Aorta (tissue), 5 donors: ENCODE results near the gene BEND5. TPM values are rescaled to one million over a fixed set of nuclear protein-coding genes. Genes with fewer than 3 reads are reported as not detected.

Source experiments
- ATAC-seq: fragments of 200-7000 bp; cut with Tn5 transposase; one replicate; pipeline ENCODE4 v1.9.1; 2022; ENCODE audit warnings: moderate library complexity; ENCODE audit not compliant: low FRiP score
- DNase-seq, 2 donors: peaks; one replicate each; pipeline ENCODE4 v3.0.0-alpha.2; 2020
- H3K27ac ChIP-seq, 2 donors: one replicate each; pipeline ENCODE4 v1.5.1; 2013; ENCODE audit warnings: low read length in 2 of 2, mild to moderate bottlenecking in 2 of 2, moderate library complexity in 2 of 2, control low read depth in 1 of 2, inconsistent platforms in 1 of 2, low read depth in 1 of 2
- H3K27me3 ChIP-seq, 2 donors: one replicate each; pipeline ENCODE4 v1.6.1; 2013; ENCODE audit warnings: control low read depth in 1 of 2, low read length in 1 of 2, mild to moderate bottlenecking in 1 of 2, moderate library complexity in 1 of 2; ENCODE audit not compliant: insufficient read depth in 2 of 2, control insufficient read depth in 1 of 2
- H3K36me3 ChIP-seq, 2 donors: one replicate each; pipeline ENCODE4 v1.6.1; 2013; ENCODE audit warnings: control low read depth in 1 of 2, low read length in 1 of 2, mild to moderate bottlenecking in 1 of 2; ENCODE audit not compliant: insufficient read depth in 2 of 2, control insufficient read depth in 1 of 2
- H3K4me1 ChIP-seq, 2 donors: one replicate each; pipeline ENCODE4 v1.6.1; 2013; ENCODE audit warnings: low read length in 2 of 2, control low read depth in 1 of 2, mild to moderate bottlenecking in 1 of 2, moderate library complexity in 1 of 2; ENCODE audit not compliant: insufficient read depth in 2 of 2, control insufficient read depth in 1 of 2
- H3K4me3 ChIP-seq, 2 donors: one replicate each; pipeline ENCODE4 v1.5.1; 2013; ENCODE audit warnings: low read length in 2 of 2, control low read depth in 1 of 2, mild to moderate bottlenecking in 1 of 2
- H3K9me3 ChIP-seq: one replicate; pipeline ENCODE4 v1.6.1; 2013; ENCODE audit warnings: mild to moderate bottlenecking, low read length; ENCODE audit not compliant: control insufficient read depth
- WGBS, 2 donors: extraction: QIAGEN DNeasy Blood & Tissue Kit; methylation state at CpG; one replicate each; pipeline ENCODE4 v1.1.7; 2013; 5-methylcytosine and 5-hydroxymethylcytosine counted together
- intact Hi-C, 2 donors: fragments of 100-400 bp; cut with DNase I; formaldehyde crosslinking; loops; one replicate each; pipeline versions ENCODE4 v1.14.2 to v1.15.0; 2022
- polyA plus RNA-seq, 2 donors: library from polyadenylated mRNA; stranded (reverse); fragments of 200-250 nt; gene quantifications; one replicate each; pipeline ENCODE4 v1.2.3, GENCODE V29; 2013
- total RNA-seq, 2 donors: library from RNA; stranded (reverse); fragmentation: NEBNext Ultra II Directional; extraction: Animal tissue kit (Norgen Biotek cat#: 25700); gene quantifications; one replicate each; pipeline ENCODE4 v1.2.1, GENCODE V29; 2021
- donor health status: healthy with polysubstance abuse.
- donor health status: Bipolar disorder and iron deficiency.
- donor health status: DM: no; HTN: no; CAD: no.
- donor health status: DM: no; HTN: no; CAD: no.
- donor health status: DM: yes; HTN: yes; CAD: no.

The BEND5 gene
- total and polyA plus RNA-seq, 4 donors: 2.1 to 11.2 (median 7.0) TPM

DNA sequence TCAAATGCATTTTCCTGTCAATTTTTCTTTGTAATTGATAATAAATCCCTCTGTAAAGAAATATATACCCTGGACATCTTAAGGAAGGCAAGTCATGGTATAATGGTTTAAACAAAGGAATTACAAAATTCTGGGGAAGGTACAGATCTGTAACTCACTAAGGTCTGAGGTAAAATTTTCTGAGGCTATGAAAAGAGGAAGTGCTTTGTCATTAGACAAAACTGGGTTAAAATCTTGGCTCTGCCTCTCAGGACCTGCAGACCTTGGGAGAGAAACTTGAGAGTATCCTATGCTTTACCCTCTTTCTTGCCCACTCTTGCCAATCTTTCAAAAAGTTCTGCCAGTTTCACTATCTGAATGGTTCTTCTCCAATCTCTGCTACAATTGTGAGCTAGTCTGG is 26.8 kb upstream of the BEND5 start:
- DNase-seq: no peak
- Histone ChIP-seq H3K4me1 (no peaks in the 10 kb centered on the region), H3K27me3 (no peaks in the 10 kb centered on the region), H3K36me3 (no peaks in the 10 kb centered on the region), H3K4me3 (no peak overlapping the region), H3K27ac (no peak overlapping the region), H3K9me3 (no peaks in the 10 kb centered on the region)
- ATAC-seq: no peak
- intact Hi-C loops: no loop called here

DNA sequence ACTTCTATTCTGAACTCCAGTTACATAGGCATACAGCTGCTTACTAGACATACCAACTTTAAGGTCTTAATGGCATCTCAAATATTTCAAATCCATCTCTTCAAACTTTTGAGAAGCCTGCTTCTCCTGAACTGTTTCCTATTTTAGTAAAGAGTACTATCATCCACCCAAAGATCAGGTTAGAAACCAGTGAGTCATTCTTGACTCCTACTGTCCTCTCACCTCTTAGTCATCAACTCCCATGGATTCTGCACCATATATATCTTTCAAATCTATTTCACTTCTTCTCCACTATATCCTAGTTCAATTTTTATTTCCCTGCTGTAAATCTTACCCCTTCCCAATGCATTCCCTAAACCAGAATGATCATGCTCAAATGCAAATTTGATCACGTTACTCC is 18.1 kb upstream of the BEND5 start:
- no peak overlapping the region for H3K4me3 ChIP-seq
- 0 to 1% methylated on average over 1 of the region's 1 CpG for WGBS, 2 donors
- no peaks in the 10 kb centered on the region for H3K27me3 ChIP-seq
- no peaks in the 10 kb centered on the region for H3K9me3 ChIP-seq
- DNase-seq (no peak), ATAC-seq (no peak)
- H3K27ac ChIP-seq: no peak overlapping the region
- H3K36me3 ChIP-seq: no peaks in the 10 kb centered on the region
- peaks cover 0 to 5% of the 10 kb centered on the region in 2 donors for H3K4me1 ChIP-seq
- intact Hi-C loops: no loop called here

DNA sequence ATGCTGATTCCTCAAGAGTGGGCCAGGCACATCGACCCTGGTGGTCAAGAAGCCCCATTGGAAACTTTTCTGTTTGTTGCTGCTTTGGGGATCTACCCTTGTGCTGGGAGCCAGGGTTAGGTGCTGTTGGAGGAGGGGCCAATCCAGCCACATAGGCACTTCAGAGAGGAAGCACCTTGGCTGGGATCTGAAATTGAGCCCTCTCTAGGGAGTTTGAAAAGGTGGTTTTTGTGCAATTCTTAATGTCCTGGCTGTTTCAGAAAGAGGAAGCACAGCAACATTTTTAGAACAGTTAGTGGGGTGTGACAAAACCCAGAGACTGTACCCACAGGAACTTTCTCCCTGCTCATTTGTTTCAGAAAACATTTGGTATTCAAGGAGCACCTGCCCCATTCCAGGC is 17.2 kb upstream of the BEND5 start:
- intact Hi-C loops: no loop called here
- H3K4me3 ChIP-seq: no peak overlapping the region

DNA sequence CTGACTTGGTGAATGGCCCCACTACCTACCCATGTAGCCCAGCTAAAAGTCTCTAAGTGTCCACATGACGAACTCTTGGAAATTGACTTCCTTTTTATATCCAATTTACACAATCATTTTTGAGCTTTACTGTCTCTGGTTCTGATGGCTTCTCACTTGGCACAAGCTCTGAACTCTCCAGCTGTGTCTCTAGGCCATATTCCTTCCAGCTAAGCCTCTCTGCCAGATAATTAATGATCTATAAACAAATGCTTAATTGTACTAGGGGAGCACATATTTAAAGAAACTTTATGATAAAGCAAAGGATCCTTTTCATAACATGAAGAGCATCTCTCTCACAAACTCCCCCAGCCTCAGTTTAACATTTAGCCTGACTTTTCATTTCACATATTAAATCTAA is 16.3 kb upstream of the BEND5 start:
- DNase-seq: no peak
- intact Hi-C loops: no loop called here
- 91 to 94% methylated on average over 1 of the region's 1 CpG for WGBS, 2 donors

More for the DNA sequence above, 17.2 kb upstream of the BEND5 start:
- DNase-seq: no peak
- WGBS, 2 donors: 60 to 75% methylated on average over 1 of the region's 1 CpG
- Histone ChIP-seq H3K4me1 (peaks cover 0 to 5% of the 10 kb centered on the region in 2 donors), H3K9me3 (no peaks in the 10 kb centered on the region), H3K36me3 (no peaks in the 10 kb centered on the region), H3K27ac (no peak overlapping the region), H3K27me3 (no peaks in the 10 kb centered on the region)
- ATAC-seq: no peak

DNA sequence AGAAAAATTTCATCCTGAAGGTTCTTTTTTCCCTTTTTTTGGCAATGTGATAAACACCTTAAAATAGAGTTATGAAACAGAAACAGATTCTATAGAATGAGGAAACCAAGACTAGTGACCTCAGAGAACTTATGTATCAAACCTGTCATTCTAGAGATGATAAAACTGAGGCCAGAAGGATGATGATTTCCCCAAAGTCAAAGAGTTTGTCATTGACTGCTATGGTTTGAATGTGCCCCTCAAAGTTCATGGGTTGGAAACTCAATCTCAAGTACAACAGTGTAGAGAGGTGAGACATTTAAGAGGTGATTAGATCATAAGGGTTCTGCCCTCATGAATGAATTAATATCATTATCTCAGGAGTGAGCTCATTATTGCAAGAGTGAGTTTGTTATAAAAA is 13.7 kb upstream of the BEND5 start:
- Histone ChIP-seq H3K36me3 (no peaks in the 10 kb centered on the region), H3K9me3 (no peaks in the 10 kb centered on the region), H3K27me3 (no peaks in the 10 kb centered on the region), H3K4me3 (no peak overlapping the region), H3K4me1 (peaks cover 0 to 5% of the 10 kb centered on the region in 2 donors), H3K27ac (peak overlapping the region; percentile 35 to 57)
- ATAC-seq (no peak), DNase-seq (no peak)
- intact Hi-C loops: no loop called here

More for the DNA sequence above, 16.3 kb upstream of the BEND5 start:
- no peak for ATAC-seq
- H3K4me1 ChIP-seq: peaks cover 0 to 5% of the 10 kb centered on the region in 2 donors
- H3K9me3 ChIP-seq: no peaks in the 10 kb centered on the region
- no peak overlapping the region for H3K27ac ChIP-seq
- no peaks in the 10 kb centered on the region for H3K27me3 ChIP-seq
- H3K4me3 ChIP-seq: no peak overlapping the region
- no peaks in the 10 kb centered on the region for H3K36me3 ChIP-seq

DNA sequence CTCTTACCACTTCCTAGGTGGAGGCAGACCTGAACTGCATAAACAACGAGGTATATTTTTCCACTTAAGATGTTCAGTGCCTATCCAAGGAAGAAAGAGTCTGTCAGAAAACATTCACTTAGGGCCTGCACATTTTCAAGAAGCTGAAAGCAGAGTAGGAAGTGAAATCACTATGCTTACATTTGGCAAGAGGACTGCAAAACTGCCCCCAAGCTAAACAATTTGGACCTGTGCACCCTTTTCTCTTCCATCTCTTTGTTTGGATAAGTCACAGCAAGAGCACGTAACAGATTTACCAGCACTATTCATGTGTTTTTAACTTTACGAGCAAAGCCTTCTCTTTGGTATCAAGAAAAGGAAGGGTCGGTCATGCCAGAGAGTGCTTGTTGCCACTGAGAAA is 13.2 kb upstream of the BEND5 start:
- H3K9me3 ChIP-seq: no peaks in the 10 kb centered on the region
- 0 to 4% methylated on average over 4 of the region's 4 CpGs for WGBS, 2 donors
- intact Hi-C loops: no loop called here
- H3K4me1 ChIP-seq: peaks cover 0 to 5% of the 10 kb centered on the region in 2 donors
- no peaks in the 10 kb centered on the region for H3K27me3 ChIP-seq
- no peak overlapping the region for H3K4me3 ChIP-seq
- peak overlapping the region; percentile 79 to 90 for H3K27ac ChIP-seq
- no peak for DNase-seq
- ATAC-seq: no peak
- H3K36me3 ChIP-seq: no peaks in the 10 kb centered on the region

DNA sequence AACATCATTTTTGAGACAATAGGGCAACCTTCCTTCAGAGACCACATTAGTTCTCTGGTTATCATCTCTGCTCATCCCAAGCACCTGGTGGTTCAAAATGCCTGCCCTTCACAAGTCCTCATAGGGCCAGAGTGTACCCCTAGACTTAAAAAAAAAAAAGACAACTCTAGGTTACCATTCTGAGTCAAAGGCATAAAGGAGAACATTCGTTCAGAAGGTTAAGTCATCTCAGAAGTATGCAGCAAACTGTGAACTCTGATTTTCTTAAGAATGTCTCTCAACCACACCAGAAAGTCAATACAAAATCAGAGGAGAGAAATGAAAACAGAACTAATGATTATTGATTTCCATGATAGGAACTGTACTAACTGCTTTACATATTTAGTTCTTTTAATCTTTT is 9.2 kb upstream of the BEND5 start:
- no peaks in the 10 kb centered on the region for H3K27me3 ChIP-seq
- no peak for DNase-seq
- H3K36me3 ChIP-seq: no peaks in the 10 kb centered on the region
- WGBS, 2 donors: 90 to 94% methylated on average over 1 of the region's 1 CpG
- intact Hi-C loops: no loop called here
- H3K9me3 ChIP-seq: no peaks in the 10 kb centered on the region
- peaks cover 0 to 5% of the 10 kb centered on the region in 2 donors for H3K4me1 ChIP-seq
- no peak overlapping the region for H3K27ac ChIP-seq
- H3K4me3 ChIP-seq: no peak overlapping the region
- ATAC-seq: no peak

DNA sequence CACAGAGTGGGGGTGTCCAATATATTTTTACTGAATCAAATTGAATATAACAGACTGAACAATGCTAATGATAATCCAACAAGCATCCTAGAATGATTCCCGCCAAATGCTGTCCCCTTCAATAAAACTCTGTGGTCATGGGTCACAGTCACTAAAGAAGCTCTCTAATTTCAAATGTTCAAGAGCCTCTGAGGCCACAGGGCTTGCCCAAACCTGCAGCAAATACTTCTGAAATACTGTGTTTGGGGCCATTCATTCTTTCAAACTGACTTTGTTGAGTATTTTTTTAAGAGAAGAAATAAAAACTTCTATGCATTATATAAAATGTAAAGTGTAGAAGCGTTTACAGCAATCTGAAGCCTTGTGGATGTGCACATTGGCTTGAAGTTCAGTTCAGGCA is 7.6 kb upstream of the BEND5 start:
- Histone ChIP-seq H3K4me3 (no peak overlapping the region), H3K27me3 (no peaks in the 10 kb centered on the region), H3K27ac (no peak overlapping the region), H3K9me3 (no peaks in the 10 kb centered on the region), H3K4me1 (no peaks in the 10 kb centered on the region), H3K36me3 (no peaks in the 10 kb centered on the region)
- 93 to 97% methylated on average over 2 of the region's 2 CpGs for WGBS, 2 donors
- no peak for ATAC-seq
- intact Hi-C loops: no loop called here
- DNase-seq: no peak

DNA sequence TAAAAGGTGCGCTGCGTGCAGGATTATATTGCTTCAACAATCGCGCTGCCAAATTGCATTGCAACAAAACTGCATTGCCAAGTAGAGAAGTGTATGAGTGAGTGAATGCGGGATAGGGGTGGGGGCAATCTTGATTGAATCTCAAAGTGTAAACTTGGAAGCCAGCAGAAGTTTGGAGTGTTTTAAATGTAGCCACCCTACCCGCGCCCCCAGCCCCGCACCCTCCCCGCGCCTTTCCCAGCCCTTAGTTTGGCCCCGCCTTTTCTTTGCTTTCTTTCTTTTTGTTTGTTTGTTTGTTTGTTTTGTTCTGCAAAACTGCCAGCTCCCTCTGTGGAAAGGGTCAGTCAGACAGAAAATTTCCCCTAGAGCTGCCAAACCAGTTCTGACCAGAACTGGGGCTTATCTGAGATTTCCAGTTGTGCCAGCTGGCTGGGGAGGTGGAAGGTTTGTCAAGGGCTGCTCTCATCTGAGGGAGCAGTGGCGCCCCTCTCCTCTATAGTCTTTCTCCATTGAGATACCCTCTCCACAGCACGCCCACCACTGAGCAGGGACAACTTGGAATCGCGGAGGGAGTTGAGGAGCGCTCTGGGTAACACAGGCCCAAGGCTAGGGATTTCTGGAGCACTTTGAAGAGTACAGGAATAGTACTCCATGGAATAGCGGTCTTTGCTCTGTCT is 666 bp upstream of the BEND5 start:
- Histone ChIP-seq H3K27ac (peak overlapping the region in 1 of 2 donors; percentile 17), H3K4me3 (peak overlapping the region; percentile 96 to 97), H3K4me1 (peaks cover 1 to 8% of the 10 kb centered on the region in 2 donors), H3K27me3 (no peaks in the 10 kb centered on the region), H3K9me3 (no peaks in the 10 kb centered on the region), H3K36me3 (no peaks in the 10 kb centered on the region)
- no peak for ATAC-seq
- intact Hi-C loops: loop anchor here in 1 of 2 donors (5.0 kb wide), 2 partner anchors 35 to 95 kb away; no protein-coding TSS in a partner anchor
- DNase-seq: no peak
- 1 to 4% methylated on average over 17 of the region's 17 CpGs for WGBS, 2 donors
